Activated B cell treated with CpG ODN at 0.5 μM for 24 hours (primary cell): Measurements from ENCODE around the gene YIF1B. TPM values are rescaled to one million over a fixed set of nuclear protein-coding genes. Genes with fewer than 3 reads are reported as not detected.
"Not testable (repeated sequence)": the region's sequence is repeated elsewhere in the genome, so short reads cannot be mapped to it uniquely, and the experiment has no call there.

Source experiments
- ATAC-seq: fragments of 200-7000 bp; cut with Tn5 transposase; one replicate; pipeline ENCODE4 v1.10.0; 2021; ENCODE audit warnings: low read depth, mild to moderate bottlenecking, moderate library complexity
- CTCF ChIA-PET: fragments of 350-600 bp; sonication (Branson Sonifier 250); formaldehyde crosslinking; loops from one replicate; lab custom pipeline; 2021; ENCODE audit warnings: antibody characterized with exemption; lab: Charles Lee
- POLR2A ChIA-PET: fragments of 350-600 bp; sonication (Branson Sonifier 250); formaldehyde crosslinking; loops from one replicate; lab custom pipeline; 2021; ENCODE audit warnings: antibody characterized with exemption; lab: Charles Lee
- DNase-seq: peaks from one replicate; pipeline ENCODE4 v3.0.0; 2022
- H3K27ac Mint-ChIP-seq: one replicate; pipeline ENCODE4 v1.8.0; 2020; ENCODE audit warnings: mixed read lengths
- H3K27me3 Mint-ChIP-seq: one replicate; pipeline ENCODE4 v1.8.0; 2021; ENCODE audit warnings: mixed read lengths
- H3K36me3 Mint-ChIP-seq: one replicate; pipeline ENCODE4 v1.8.0; 2021; ENCODE audit warnings: low read depth, mixed read lengths
- H3K4me1 Mint-ChIP-seq: one replicate; pipeline ENCODE4 v1.8.0; 2021; ENCODE audit warnings: mixed read lengths
- H3K4me3 Mint-ChIP-seq: one replicate; pipeline ENCODE4 v1.8.0; 2020; ENCODE audit warnings: mild to moderate bottlenecking, mixed read lengths
- H3K9me3 Mint-ChIP-seq: one replicate; pipeline ENCODE4 v1.8.0; 2020; ENCODE audit warnings: mixed read lengths
- CTCF ChIP-seq: fragments of 200-600 bp; IDR thresholded peaks from one replicate; pipeline ENCODE4 v1.8.0; 2022; ENCODE audit warnings: antibody characterized with exemption, mild to moderate bottlenecking
- intact Hi-C: fragments of 100-400 bp; cut with micrococcal nuclease; formaldehyde crosslinking; loops from one replicate; pipeline ENCODE4 v1.15.1; 2024
- total RNA-seq: library from RNA; stranded (reverse); gene quantifications from 2 replicates; pipeline ENCODE4 v1.2.3, GENCODE V29; 2022

The YIF1B gene
- total RNA-seq: 28.7 and 30.1 TPM in 2 replicates

GRCh38 chr19:38315657-38316476 is at the start of gene YIF1B:
TSS of gene YIF1B (minus strand) at chr19:38315947. CDS start at chr19:38315917, 30 bp downstream.
- peak within 1 kb of the TSS; percentile 94 for H3K27ac Mint-ChIP-seq
- DNase-seq: peak; percentile 89
- peaks cover 49% of the 10 kb centered on the region for H3K4me1 Mint-ChIP-seq

GRCh38 chr19:38362946-38363688 is 47.4 kb upstream of the YIF1B start:
- peak overlapping the region; percentile 58 for H3K4me3 Mint-ChIP-seq
- intact Hi-C loops, CTCF ChIA-PET, H3K27ac Mint-ChIP-seq, H3K36me3 Mint-ChIP-seq, H3K9me3 Mint-ChIP-seq, DNase-seq, ATAC-seq, H3K27me3 Mint-ChIP-seq: not testable (repeated sequence)
- POLR2A ChIA-PET: interaction anchor here (0.7 to 3.5 kb wide), 2 partner anchors 12 to 1048 kb away, joined by 6 to 21 read pairs; partner anchors contain the start of gene PSMD8
- peaks cover 19% of the 10 kb centered on the region for H3K4me1 Mint-ChIP-seq

More at GRCh38 chr19:38315657-38316476, at the start of gene YIF1B:
- Mint-ChIP-seq H3K4me3 (peak within 1 kb of the TSS; percentile 85), H3K27me3 (no peaks in the 10 kb centered on the region), H3K36me3 (no peaks in the 10 kb centered on the region), H3K9me3 (no peaks in the 10 kb centered on the region)
- TF ChIP-seq CTCF: no peak
- ChIA-PET CTCF (no interaction called here), POLR2A (no interaction called here)
- peak; percentile 92 for ATAC-seq
- intact Hi-C loops: loop anchor here (1.0 to 10.0 kb wide), 6 partner anchors 19 to 1129 kb away; partner anchors contain the start of genes CATSPERG, PSMD8, SIPA1L3 and SPINT2

GRCh38 chr19:38362076-38362945 is 46.6 kb upstream of the YIF1B start:
- CTCF ChIA-PET: no interaction called here
- Mint-ChIP-seq H3K4me1 (peaks cover 19% of the 10 kb centered on the region), H3K27ac (no peak overlapping the region), H3K36me3 (no peaks in the 10 kb centered on the region), H3K4me3 (peak overlapping the region; percentile 85), H3K27me3 (peaks cover 7% of the 10 kb centered on the region), H3K9me3 (no peaks in the 10 kb centered on the region)
- intact Hi-C loops: no loop called here
- no peak for TF ChIP-seq CTCF
- POLR2A ChIA-PET: interaction anchor here (0.7 to 3.5 kb wide), 7 partner anchors 12 to 1049 kb away, joined by 3 to 21 read pairs (median 6); partner anchors contain the start of genes CATSPERG and PSMD8
- peak; percentile 58 for DNase-seq
- peak; percentile 65 for ATAC-seq

- H3K9me3 Mint-ChIP-seq: no peaks in the 10 kb centered on the region
- H3K27me3 Mint-ChIP-seq: peaks cover 7% of the 10 kb centered on the region
- peak; percentile 76 for ATAC-seq
- intact Hi-C loops: loop anchor here (1.0 kb wide), 2 partner anchors 13 to 24 kb away; partner anchors contain the start of gene PSMD8
- peaks cover 19% of the 10 kb centered on the region for H3K4me1 Mint-ChIP-seq
- ChIA-PET CTCF (no interaction called here), POLR2A (interaction anchor here (0.7 to 3.5 kb wide), 6 partner anchors 13 to 568 kb away, joined by 3 to 21 read pairs (median 8); partner anchors contain the start of genes CATSPERG and PSMD8)
- DNase-seq: no peak
- peak overlapping the region; percentile 85 for H3K4me3 Mint-ChIP-seq
- no peaks in the 10 kb centered on the region for H3K36me3 Mint-ChIP-seq
- no peak overlapping the region for H3K27ac Mint-ChIP-seq
- TF ChIP-seq CTCF: no peak
Measured at GRCh38 chr19:38361633-38362075, 45.9 kb upstream of the YIF1B start.
